Measurements from ENCODE around the gene TRMU. TPM values are rescaled to one million over a fixed set of nuclear protein-coding genes. Genes with fewer than 3 reads are reported as not detected.

Gene TRMU
- total RNA-seq, 1 experiment from 2014 or later, result 90.1 TPM

GRCh38 chr22:46369716-46370583 is 34.4 kb downstream of the TRMU start:
- Histone ChIP-seq H3K36me3 (ENCODE audit: insufficient read depth, low read length, poor library complexity, severe bottlenecking) (no peaks in the 10 kb centered on the region), H3K27me3 (replicated peaks; ENCODE audit: insufficient read depth, low read depth, low read length, poor library complexity) (no peaks in the 10 kb centered on the region), H3K4me3 (ENCODE audit: low read depth, low read length, poor library complexity, severe bottlenecking) (no peak overlapping the region), H3K27ac (ENCODE audit: low read depth, low read length, poor library complexity, severe bottlenecking) (no peak overlapping the region), H3K9me3 (ENCODE audit: low read depth, low read length, poor library complexity, severe bottlenecking) (no peaks in the 10 kb centered on the region), H3K4me1 (ENCODE audit: insufficient read depth, low read length, poor library complexity, severe bottlenecking) (no peaks in the 10 kb centered on the region)
- intact Hi-C loops (cut with micrococcal nuclease; ENCODE audit: unreplicated experiment), result no loop called here
- no TSS peak for BruUV-seq (replicated peaks)
- CTCF ChIA-PET, result interaction anchor here (0.6 kb wide), 1 partner anchor 160 kb away, joined by 3 read pairs; no protein-coding TSS in a partner anchor
- no peak for TF ChIP-seq EZH2 (IDR thresholded peaks at IDR 0.05; ENCODE audit: borderline replicate concordance, low read depth, low read length, poor library complexity, severe bottlenecking)
- no peak for TF ChIP-seq CTCF (conservative IDR thresholded peaks at IDR 0.05; ENCODE audit: low read depth, low read length)
- POLR2A ChIA-PET (ENCODE audit: low non-redundant PET), result no interaction called here
- no peak for DNase-seq (ENCODE audit: low spot score)

GRCh38 chr22:46370584-46371291 is 35.2 kb downstream of the TRMU start:
- no peaks in the 10 kb centered on the region for H3K4me1 ChIP-seq (ENCODE audit: insufficient read depth, low read length, poor library complexity, severe bottlenecking)
- ChIA-PET CTCF (no interaction called here), POLR2A (ENCODE audit: low non-redundant PET) (no interaction called here)
- no peak for TF ChIP-seq CTCF (conservative IDR thresholded peaks at IDR 0.05; ENCODE audit: low read depth, low read length)
- H3K27me3 ChIP-seq (replicated peaks; ENCODE audit: insufficient read depth, low read depth, low read length, poor library complexity), result no peaks in the 10 kb centered on the region
- intact Hi-C loops (cut with micrococcal nuclease; ENCODE audit: unreplicated experiment), result no loop called here
- no peak for DNase-seq (ENCODE audit: low spot score)
- no TSS peak for BruUV-seq (replicated peaks)
- no peaks in the 10 kb centered on the region for H3K9me3 ChIP-seq (ENCODE audit: low read depth, low read length, poor library complexity, severe bottlenecking)
- H3K36me3 ChIP-seq (ENCODE audit: insufficient read depth, low read length, poor library complexity, severe bottlenecking), result no peaks in the 10 kb centered on the region
- H3K4me3 ChIP-seq (ENCODE audit: low read depth, low read length, poor library complexity, severe bottlenecking), result no peak overlapping the region
- no peak overlapping the region for H3K27ac ChIP-seq (ENCODE audit: low read depth, low read length, poor library complexity, severe bottlenecking)

GRCh38 chr22:46371623-46372226 is 36.2 kb downstream of the TRMU start:
- no TSS peak for BruUV-seq (replicated peaks)
- ChIA-PET CTCF (no interaction called here), POLR2A (ENCODE audit: low non-redundant PET) (no interaction called here)
- intact Hi-C loops (cut with micrococcal nuclease; ENCODE audit: unreplicated experiment), result no loop called here
- no peaks in the 10 kb centered on the region for H3K27me3 ChIP-seq (replicated peaks; ENCODE audit: insufficient read depth, low read depth, low read length, poor library complexity)
- TF ChIP-seq EZH2 (IDR thresholded peaks at IDR 0.05; ENCODE audit: borderline replicate concordance, low read depth, low read length, poor library complexity, severe bottlenecking) (no peak), CTCF (conservative IDR thresholded peaks at IDR 0.05; ENCODE audit: low read depth, low read length) (no peak)
- no peaks in the 10 kb centered on the region for H3K36me3 ChIP-seq (ENCODE audit: insufficient read depth, low read length, poor library complexity, severe bottlenecking)
- no peaks in the 10 kb centered on the region for H3K9me3 ChIP-seq (ENCODE audit: low read depth, low read length, poor library complexity, severe bottlenecking)
- H3K4me3 ChIP-seq (ENCODE audit: low read depth, low read length, poor library complexity, severe bottlenecking), result no peak overlapping the region
- H3K4me1 ChIP-seq (ENCODE audit: insufficient read depth, low read length, poor library complexity, severe bottlenecking), result no peaks in the 10 kb centered on the region
- DNase-seq (ENCODE audit: low spot score), result no peak
- H3K27ac ChIP-seq (ENCODE audit: low read depth, low read length, poor library complexity, severe bottlenecking), result no peak overlapping the region

Data from A673 (cell line).